Tibial nerve (tissue), 4 donors: Measurements from ENCODE around the gene LRRC37B. TPM values are rescaled to one million over a fixed set of nuclear protein-coding genes. Genes with fewer than 3 reads are reported as not detected.
A peak's percentile ranks its signal among the peaks of the same experiment; 100 is the strongest.
"Not testable (repeated sequence)": the region's sequence is repeated elsewhere in the genome, so short reads cannot be mapped to it uniquely, and the experiment has no call there.

Experiments
- DNase-seq, 2 donors: peaks; one replicate each; pipeline ENCODE4 v3.0.0-alpha.2; 2019; ENCODE audit warnings: low spot score in 2 of 2
- H3K27ac ChIP-seq, 4 donors: fragments of 200-600 bp; sonication (generic) in 3 of 4; one replicate each; pipeline ENCODE4 v1.5.1; 2017 to 2019; ENCODE audit warnings: mild to moderate bottlenecking in 1 of 4
- H3K27me3 ChIP-seq, 2 donors: fragments of 200-600 bp; sonication (generic) in 1 of 2; one replicate each; pipeline versions ENCODE4 v1.5.1 to v1.6.0; 2017 to 2019
- H3K36me3 ChIP-seq, 3 donors: fragments of 200-600 bp; sonication (generic); one replicate each; pipeline ENCODE4 v1.5.1; 2018 to 2019
- H3K4me1 ChIP-seq, 4 donors: fragments of 200-600 bp; sonication (generic) in 3 of 4; one replicate each; pipeline ENCODE4 v1.5.1; 2017 to 2019
- H3K4me3 ChIP-seq, 4 donors: fragments of 200-600 bp; sonication (generic) in 3 of 4; one replicate each; pipeline ENCODE4 v1.5.1; 2017 to 2019; ENCODE audit warnings: mild to moderate bottlenecking in 1 of 4, moderate library complexity in 1 of 4
- H3K9me3 ChIP-seq, 4 donors: fragments of 200-600 bp; sonication (generic) in 3 of 4; one replicate each; pipeline ENCODE4 v1.5.1; 2017 to 2019
- EP300 ChIP-seq, 2 donors: sonication (generic); formaldehyde crosslinking; IDR thresholded peaks; one replicate each; pipeline ENCODE4 v1.6.1; 2017; ENCODE audit warnings: antibody characterized with exemption in 2 of 2, mild to moderate bottlenecking in 1 of 2
- POLR2A ChIP-seq, 2 donors: fragments of 450-650 bp; IDR thresholded peaks; one replicate each; pipeline ENCODE4 v1.6.1; 2017; ENCODE audit warnings: antibody characterized with exemption in 2 of 2, mild to moderate bottlenecking in 2 of 2, moderate library complexity in 2 of 2
- WGBS, 2 donors: methylation state at CpG; one replicate each; pipeline ENCODE4 v1.1.5; 2018; 5-methylcytosine and 5-hydroxymethylcytosine counted together
- total RNA-seq, 4 donors: library from RNA; depleted of rRNA; stranded (reverse); fragments of >200 nt; gene quantifications; one replicate each; pipeline ENCODE4 v1.1.0, GENCODE V29; 2016
- TF ChIP-seq, protein P1 (sequence below), 5 experiments: fragments of 200-600 bp in 3 of 5; fragments of 450-650 bp in 2 of 5; sonication (generic) in 3 of 5; IDR thresholded peaks; one replicate each; pipeline ENCODE4 v1.5.1; 2016 to 2019; ENCODE audit warnings: antibody characterized with exemption in 5 of 5, mild to moderate bottlenecking in 3 of 5, moderate library complexity in 2 of 5

Gene LRRC37B
- 10 to 100 TPM; 17.2 to 51.1 (median 27.9) TPM for total RNA-seq

- H3K27ac ChIP-seq: peak within 1 kb of the TSS; percentile 72 to 96 (median 92)
- H3K36me3 ChIP-seq: no peaks in the 10 kb centered on the region
- peak; percentile 84 to 92 for DNase-seq
- no peaks in the 10 kb centered on the region for H3K27me3 ChIP-seq
- no peaks in the 10 kb centered on the region for H3K9me3 ChIP-seq
- H3K4me3 ChIP-seq: peak within 1 kb of the TSS; percentile 74 to 95 (median 78)
- WGBS, 2 donors: 1 to 2% methylated on average over 31 to 32 of the region's 51 CpGs
- TF ChIP-seq, protein P1, sequence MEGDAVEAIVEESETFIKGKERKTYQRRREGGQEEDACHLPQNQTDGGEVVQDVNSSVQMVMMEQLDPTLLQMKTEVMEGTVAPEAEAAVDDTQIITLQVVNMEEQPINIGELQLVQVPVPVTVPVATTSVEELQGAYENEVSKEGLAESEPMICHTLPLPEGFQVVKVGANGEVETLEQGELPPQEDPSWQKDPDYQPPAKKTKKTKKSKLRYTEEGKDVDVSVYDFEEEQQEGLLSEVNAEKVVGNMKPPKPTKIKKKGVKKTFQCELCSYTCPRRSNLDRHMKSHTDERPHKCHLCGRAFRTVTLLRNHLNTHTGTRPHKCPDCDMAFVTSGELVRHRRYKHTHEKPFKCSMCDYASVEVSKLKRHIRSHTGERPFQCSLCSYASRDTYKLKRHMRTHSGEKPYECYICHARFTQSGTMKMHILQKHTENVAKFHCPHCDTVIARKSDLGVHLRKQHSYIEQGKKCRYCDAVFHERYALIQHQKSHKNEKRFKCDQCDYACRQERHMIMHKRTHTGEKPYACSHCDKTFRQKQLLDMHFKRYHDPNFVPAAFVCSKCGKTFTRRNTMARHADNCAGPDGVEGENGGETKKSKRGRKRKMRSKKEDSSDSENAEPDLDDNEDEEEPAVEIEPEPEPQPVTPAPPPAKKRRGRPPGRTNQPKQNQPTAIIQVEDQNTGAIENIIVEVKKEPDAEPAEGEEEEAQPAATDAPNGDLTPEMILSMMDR (IDR thresholded peaks at IDR 0.05): peak; percentile 95 to 99 (median 98)
- TF ChIP-seq POLR2A (IDR thresholded peaks at IDR 0.05) (peak in 1 of 2 donors; percentile 53), EP300 (IDR thresholded peaks at IDR 0.05) (peak in 1 of 2 donors; percentile 89)
- peaks cover 0 to 28% (median 6%) of the 10 kb centered on the region in 4 donors for H3K4me1 ChIP-seq
Observed at GRCh38 chr17:32006957-32007462, at the start of gene LRRC37B. LRRC37B (plus strand) TSS chr17:32007383; CDS start chr17:32021393, 14,010 bp downstream.

DNA sequence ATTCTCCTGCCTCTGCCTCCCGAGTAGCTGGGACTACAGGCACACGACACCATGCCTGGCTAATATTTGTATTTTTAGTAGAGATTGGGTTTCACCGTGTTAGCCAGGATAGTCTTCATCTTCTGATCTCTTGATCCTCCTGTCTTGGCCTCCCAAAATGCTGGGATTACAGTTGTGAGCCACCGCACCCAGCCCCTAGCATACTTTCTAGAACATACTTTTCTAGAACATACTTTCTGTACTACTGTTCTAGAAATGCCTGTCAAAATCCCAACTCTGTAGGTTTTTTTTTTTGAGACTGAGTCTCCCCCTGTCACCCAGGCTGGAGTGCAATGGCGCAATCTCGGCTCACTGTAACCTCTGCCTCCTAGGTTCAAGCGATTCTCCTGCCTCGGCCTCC lies 43.1 kb upstream of the LRRC37B start:
- H3K36me3 ChIP-seq: peaks cover 0 to 65% (median 4%) of the 10 kb centered on the region in 3 donors
- H3K27ac ChIP-seq, DNase-seq, H3K4me3 ChIP-seq, H3K9me3 ChIP-seq, H3K27me3 ChIP-seq, H3K4me1 ChIP-seq: not testable (repeated sequence)
- WGBS, 2 donors: 91 to 94% methylated on average over 8 of the region's 8 CpGs

DNA sequence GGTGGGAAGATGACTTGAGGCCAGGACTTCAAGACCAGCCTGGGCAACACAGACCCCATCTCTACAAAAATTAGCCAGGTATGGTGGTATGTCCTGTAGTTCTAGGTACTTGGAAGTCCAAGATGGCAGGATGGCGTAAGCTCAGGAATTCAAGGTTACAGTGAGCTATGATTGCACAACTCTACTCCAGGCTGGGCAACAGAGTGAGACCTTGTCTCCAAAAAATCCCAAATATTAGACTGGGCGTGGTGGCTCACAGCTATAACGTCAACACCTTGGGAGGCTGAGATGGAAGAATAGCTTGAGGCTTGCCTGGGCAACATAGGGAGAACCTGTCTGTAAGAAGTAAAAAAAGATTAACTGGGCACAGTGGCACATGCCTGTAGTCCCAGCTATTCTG lies 39.5 kb upstream of the LRRC37B start:
- 94 to 100% methylated on average over 3 of the region's 3 CpGs for WGBS, 2 donors
- Histone ChIP-seq H3K9me3 (no peaks in the 10 kb centered on the region), H3K27ac (no peak overlapping the region), H3K4me3 (no peak overlapping the region), H3K36me3 (peaks cover 0 to 60% (median 4%) of the 10 kb centered on the region in 3 donors), H3K27me3 (no peaks in the 10 kb centered on the region), H3K4me1 (no peaks in the 10 kb centered on the region)
- no peak for TF ChIP-seq POLR2A (IDR thresholded peaks at IDR 0.05)
- TF ChIP-seq, protein P1 (IDR thresholded peaks at IDR 0.05): no peak
- no peak for DNase-seq

GRCh38 chr17:31970416-31970815 lies 36.8 kb upstream of the LRRC37B start:
- H3K4me1 ChIP-seq, DNase-seq, H3K4me3 ChIP-seq, H3K9me3 ChIP-seq, H3K27me3 ChIP-seq, H3K27ac ChIP-seq: not testable (repeated sequence)
- WGBS, 2 donors: 83 to 89% methylated on average over 5 of the region's 5 CpGs
- peaks cover 0 to 44% (median 4%) of the 10 kb centered on the region in 3 donors for H3K36me3 ChIP-seq

DNA sequence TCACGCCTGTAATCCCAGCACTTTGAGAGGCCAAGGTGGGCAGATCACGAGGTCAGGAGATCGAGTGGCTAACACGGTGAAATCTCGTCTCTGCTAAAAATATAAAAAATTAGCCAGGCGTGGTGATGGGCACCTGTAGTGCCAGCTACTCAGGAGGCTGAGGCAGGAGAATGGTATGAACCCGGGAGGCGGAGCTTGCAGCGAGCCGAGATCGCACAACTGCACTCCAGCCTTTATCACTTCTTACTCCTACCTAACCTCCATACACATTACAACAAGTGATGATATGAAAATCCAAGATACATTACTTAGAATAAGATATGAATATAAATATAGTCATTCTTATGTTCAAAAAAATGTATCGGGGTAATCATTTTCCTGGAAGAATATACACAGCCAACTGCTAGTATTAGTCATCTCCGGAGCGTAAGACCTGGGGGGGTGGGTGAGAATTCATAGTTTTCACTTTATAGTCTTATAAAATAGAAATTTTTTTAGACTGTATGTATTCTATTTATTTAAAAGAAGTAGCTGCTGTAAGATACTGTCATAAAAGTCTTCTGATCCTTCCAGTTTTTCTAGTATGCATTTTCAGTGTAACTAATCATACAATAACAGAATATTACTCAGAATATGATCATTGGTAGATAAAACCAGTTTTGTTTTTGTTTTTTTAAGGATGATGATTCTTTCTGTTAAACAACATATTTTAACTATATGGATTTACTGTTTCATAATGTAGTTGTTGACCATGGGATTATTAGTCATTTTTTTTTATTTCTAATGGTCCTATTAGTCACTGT lies 32.7 kb upstream of the LRRC37B start:
- not testable (repeated sequence) for H3K27ac ChIP-seq, H3K9me3 ChIP-seq, DNase-seq, H3K4me3 ChIP-seq, H3K27me3 ChIP-seq, H3K4me1 ChIP-seq
- H3K36me3 ChIP-seq: peaks cover 2 to 51% (median 3%) of the 10 kb centered on the region in 3 donors
- WGBS, 2 donors: 94 to 96% methylated on average over 14 of the region's 14 CpGs

- H3K27ac ChIP-seq, H3K9me3 ChIP-seq, H3K4me3 ChIP-seq, DNase-seq, H3K27me3 ChIP-seq, H3K4me1 ChIP-seq: not testable (repeated sequence)
- 89 to 91% methylated on average over 5 of the region's 5 CpGs for WGBS, 2 donors
- H3K36me3 ChIP-seq: peaks cover 2 to 45% (median 3%) of the 10 kb centered on the region in 3 donors
Observed at GRCh38 chr17:31975391-31975790, 31.8 kb upstream of the LRRC37B start.

- not testable (repeated sequence) for DNase-seq, H3K9me3 ChIP-seq, H3K27me3 ChIP-seq, H3K4me3 ChIP-seq, H3K4me1 ChIP-seq, H3K27ac ChIP-seq
- 94 to 99% methylated on average over 8 of the region's 8 CpGs for WGBS, 2 donors
- H3K36me3 ChIP-seq: peaks cover 3 to 98% (median 26%) of the 10 kb centered on the region in 3 donors
Observed at GRCh38 chr17:31991821-31992220, 15.4 kb upstream of the LRRC37B start.
